Stimulated activated CD4-positive, alpha-beta T cell treated with anti-CD3 and anti-CD28 coated beads, Interleukin-12 subunit alpha, Interleukin-12 subunit beta, amount 100 ng/mL, for 4 hours (primary cell): ENCODE measurements around the gene SMARCC1.

Source experiments
- DNase-seq: peaks from one replicate; pipeline ENCODE4 v3.0.0-alpha.2; 2020

Gene SMARCC1

DNA sequence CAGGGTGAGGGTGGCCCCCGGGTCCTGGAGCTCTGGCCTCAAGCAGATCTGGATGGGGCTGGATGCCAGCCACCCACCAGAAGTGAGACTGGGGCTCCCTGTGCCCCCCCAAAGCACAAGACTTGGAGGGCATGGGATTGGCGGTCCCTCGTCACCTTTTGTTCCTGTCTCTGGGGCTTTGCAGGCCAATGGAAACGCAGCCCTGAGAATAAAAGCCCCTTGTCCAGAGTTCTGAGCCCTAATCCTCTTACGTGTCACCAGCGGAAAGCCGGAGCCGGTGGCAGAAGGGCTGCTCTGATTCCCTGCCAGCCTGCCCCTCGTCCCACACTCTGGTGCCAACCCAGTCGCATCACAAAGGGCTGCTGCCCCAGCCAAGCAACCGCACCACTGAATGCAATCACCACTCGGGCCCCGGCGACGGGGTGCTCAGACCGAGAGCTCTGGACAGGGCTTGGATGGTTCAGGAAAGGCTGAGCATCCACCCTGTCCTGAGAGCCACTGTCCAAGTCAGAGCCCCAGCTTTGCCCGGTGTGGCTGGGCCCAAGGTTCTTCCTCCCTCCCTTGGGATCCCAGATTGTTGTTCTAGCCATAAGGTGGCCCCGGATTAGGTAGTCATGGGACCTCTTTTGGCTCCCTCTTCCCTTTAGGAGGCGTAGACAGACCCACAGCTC is 245.3 kb downstream of the SMARCC1 start:
- no peak for DNase-seq
